NK-92 (cell line): ENCODE data around the gene MRGPRX3.

Experiments used
- DNase-seq: peaks from one replicate; lab custom pipeline; 2025; ENCODE audit not compliant: unreplicated experiment; lab: John Stamatoyannopoulos, UW

MRGPRX3 gene

GRCh38 chr11:18151581-18151980, 19.2 kb downstream of the MRGPRX3 start:
- no peak for DNase-seq

DNA sequence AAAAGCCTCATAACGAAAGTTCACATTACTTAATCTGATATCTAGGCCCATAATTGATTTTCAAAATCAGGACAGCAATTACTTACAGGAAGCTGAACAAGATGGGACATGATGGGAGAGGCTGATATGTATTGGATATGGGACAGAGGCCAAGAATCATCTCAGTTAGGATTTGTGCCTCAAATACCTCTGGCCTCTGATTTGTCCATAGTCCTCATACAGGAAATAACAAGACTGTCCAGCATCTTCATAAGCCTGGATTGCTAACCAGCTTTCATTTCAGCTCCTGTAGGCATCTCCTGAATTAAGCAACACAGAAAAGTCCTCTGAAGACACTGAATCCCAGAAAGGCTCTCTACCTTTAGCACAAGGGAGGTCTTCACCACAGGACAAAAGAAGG, 36.0 kb downstream of the MRGPRX3 start:
- no peak for DNase-seq

DNA sequence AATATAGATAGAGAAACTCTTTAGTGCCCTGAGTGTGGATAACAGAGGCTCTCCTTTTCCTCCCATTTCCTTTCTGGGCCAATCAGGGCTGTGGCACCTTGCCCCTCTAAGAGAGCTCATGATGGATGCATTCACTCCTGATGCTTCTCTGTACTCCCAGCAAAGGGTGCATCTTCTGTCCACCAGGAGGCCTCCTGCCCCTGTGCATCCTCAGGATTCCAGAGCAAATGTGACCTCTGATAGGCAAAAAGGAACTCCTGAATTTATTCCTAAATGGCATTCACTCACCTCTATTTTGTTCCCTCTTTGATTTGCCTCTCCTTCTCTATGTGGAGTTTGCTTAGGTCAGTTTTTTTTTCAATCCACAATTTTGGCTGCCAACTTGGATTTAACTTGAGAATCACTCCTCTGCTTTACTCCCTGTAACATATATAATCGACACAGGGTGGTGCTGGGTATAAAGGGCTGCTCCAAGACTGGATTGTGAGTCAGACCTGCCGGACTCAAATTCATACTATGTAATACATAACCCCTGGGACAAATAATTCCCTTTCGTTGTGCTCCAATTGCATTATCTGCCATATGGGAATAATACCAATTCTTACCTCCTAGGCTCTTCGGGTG, 39.1 kb downstream of the MRGPRX3 start:
- no peak for DNase-seq

- no peak for DNase-seq
Observed at GRCh38 chr11:18172666-18173065, 40.3 kb downstream of the MRGPRX3 start, which contains the start of gene MRGPRX4. Gene MRGPRX4 (plus strand): TSS chr11:18172837. CDS start chr11:18173257, 420 bp downstream.

DNA sequence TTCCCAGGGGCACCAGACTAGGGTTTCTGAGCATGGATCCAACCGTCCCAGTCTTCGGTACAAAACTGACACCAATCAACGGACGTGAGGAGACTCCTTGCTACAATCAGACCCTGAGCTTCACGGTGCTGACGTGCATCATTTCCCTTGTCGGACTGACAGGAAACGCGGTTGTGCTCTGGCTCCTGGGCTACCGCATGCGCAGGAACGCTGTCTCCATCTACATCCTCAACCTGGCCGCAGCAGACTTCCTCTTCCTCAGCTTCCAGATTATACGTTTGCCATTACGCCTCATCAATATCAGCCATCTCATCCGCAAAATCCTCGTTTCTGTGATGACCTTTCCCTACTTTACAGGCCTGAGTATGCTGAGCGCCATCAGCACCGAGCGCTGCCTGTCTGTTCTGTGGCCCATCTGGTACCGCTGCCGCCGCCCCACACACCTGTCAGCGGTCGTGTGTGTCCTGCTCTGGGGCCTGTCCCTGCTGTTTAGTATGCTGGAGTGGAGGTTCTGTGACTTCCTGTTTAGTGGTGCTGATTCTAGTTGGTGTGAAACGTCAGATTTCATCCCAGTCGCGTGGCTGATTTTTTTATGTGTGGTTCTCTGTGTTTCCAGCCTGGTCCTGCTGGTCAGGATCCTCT, 41.0 kb downstream of the MRGPRX3 start:
- DNase-seq = no peak
